Suppressor macrophage (primary cell): ENCODE results near the gene TFG.
"Not testable (repeated sequence)": the region's sequence is repeated elsewhere in the genome, so short reads cannot be mapped to it uniquely, and the experiment has no call there.

Experiments used
- DNase-seq, 4 experiments: peaks; one replicate each; pipeline ENCODE4 v3.0.0-alpha.2; 2020 to 2022
- total RNA-seq, 17 experiments: gene quantifications; one replicate each; lab custom pipeline; 2026; ENCODE audit warnings: mixed read lengths in 6 of 17, inconsistent platforms in 3 of 17; lab: John Stamatoyannopoulos, UW

Gene TFG
- 59.9 to 150 (median 84.1) reads per million in 17 experiments for total RNA-seq

- peak; percentile 100 for DNase-seq
Measured at GRCh38 chr3:100708989-100709841, at the start of gene TFG. Gene TFG (plus strand): TSS chr3:100709494. CDS start chr3:100713686, 4,192 bp downstream.

DNA sequence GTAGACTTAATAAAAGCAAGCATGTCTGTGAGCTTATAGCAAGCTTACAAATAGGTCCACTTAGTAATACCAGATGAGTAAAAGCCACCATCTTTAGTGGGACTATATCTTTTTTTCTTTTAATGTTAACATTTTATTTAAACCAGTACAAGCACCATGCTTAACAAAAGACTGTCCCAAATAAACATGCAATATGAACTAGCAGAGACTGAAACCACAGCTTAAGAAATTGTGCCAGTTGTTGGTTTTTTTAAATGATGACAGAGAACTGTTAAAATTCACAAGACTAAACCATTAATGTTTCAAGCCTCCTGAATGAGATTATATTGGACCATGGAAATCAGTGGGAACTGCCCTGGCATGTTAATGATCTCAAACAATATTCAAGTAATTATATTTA lies 48.0 kb upstream of the TFG start:
- not testable (repeated sequence) for DNase-seq

GRCh38 chr3:100662113-100662823 lies 47.0 kb upstream of the TFG start:
- no peak for DNase-seq

- DNase-seq: no peak
Measured at GRCh38 chr3:100665230-100665629, 44.1 kb upstream of the TFG start.

DNA sequence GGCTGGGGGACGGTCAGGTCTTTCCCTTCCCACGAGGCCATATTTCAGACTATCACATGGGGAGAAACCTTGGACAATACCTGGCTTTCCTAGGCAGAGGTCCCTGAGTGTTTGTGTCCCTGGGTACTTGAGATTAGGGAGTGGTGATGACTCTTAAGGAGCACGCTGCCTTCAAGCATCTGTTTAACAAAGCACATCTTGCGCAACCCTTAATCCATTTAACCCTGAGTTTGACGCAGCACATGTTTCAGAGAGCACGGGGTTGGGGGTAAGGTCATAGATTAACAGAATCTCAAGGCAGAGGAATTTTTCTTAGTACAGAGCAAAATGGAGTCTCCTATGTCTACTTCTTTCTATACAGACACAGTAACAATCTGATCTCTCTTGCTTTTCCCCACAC lies 42.6 kb upstream of the TFG start:
- not testable (repeated sequence) for DNase-seq

DNA sequence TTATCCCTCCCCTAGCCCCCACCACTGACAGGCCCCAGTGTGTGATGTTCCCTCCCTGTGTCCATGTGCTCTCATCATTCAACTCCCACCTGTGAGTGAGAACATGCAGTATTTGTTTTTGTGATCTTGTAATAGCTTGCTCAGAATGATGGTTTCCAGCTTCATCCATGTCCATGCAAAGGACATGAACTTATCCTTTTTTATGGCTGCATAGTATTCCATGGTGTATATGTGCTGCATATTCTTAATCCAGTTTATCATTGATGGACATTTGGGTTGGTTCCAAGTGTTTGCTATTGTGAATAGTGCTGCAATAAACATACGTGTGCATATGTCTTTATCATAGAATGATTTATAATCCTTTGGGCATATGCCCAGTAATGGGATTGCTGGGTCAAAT lies 42.0 kb upstream of the TFG start:
- DNase-seq: not testable (repeated sequence)

- not testable (repeated sequence) for DNase-seq
Measured at GRCh38 chr3:100670995-100671394, 38.3 kb upstream of the TFG start.

GRCh38 chr3:100681496-100681895 lies 27.8 kb upstream of the TFG start:
- no peak for DNase-seq

- DNase-seq: no peak
Measured at GRCh38 chr3:100682056-100682853, 27.0 kb upstream of the TFG start.

- DNase-seq: no peak
Measured at GRCh38 chr3:100682854-100683760, 26.2 kb upstream of the TFG start.

GRCh38 chr3:100693225-100693624 lies 16.1 kb upstream of the TFG start:
- DNase-seq: no peak

- DNase-seq: no peak
Measured at GRCh38 chr3:100695696-100696095, 13.6 kb upstream of the TFG start.

GRCh38 chr3:100696161-100696560 lies 13.1 kb upstream of the TFG start:
- DNase-seq: no peak

DNA sequence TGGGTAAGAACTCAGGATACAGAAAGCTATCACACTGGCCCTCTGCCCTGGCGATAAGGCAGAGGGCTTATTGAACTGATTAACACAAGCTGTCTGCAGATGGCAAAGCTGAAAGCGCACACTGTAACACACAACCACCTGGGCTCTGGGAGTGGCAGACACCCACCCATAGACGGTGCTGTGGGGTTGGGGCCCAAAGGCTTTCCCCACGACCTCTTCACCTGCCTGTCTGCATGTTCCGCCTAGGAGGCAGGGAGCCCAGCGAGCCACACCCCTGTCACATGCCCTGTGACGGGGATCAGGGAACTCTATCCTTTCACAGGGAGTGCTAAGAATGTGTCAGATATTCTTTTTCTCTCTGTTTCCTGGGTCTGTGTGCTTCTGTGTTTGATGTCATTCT lies 12.1 kb upstream of the TFG start:
- no peak for DNase-seq

GRCh38 chr3:100697723-100698285 lies 11.5 kb upstream of the TFG start:
- DNase-seq: no peak

DNA sequence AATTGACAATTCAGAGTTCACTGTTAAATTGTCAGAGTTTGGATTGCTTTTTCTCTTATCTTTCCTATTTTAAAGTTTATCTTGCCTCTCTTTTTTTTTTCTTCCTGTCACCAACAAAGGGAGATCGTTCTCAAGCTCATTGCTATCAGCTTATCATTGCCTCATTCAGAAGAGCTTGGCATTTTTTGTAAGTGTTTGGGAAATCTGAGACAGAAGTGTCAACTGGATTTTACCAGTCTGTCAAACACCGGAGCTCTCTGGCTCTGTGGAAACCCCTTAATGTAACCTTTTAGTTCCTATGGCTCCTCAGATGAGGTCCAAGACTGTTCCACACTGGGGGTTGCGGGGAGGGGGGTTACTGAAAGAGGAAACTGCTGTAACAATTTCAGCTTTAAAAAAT lies 10.6 kb upstream of the TFG start:
- DNase-seq: no peak

DNA sequence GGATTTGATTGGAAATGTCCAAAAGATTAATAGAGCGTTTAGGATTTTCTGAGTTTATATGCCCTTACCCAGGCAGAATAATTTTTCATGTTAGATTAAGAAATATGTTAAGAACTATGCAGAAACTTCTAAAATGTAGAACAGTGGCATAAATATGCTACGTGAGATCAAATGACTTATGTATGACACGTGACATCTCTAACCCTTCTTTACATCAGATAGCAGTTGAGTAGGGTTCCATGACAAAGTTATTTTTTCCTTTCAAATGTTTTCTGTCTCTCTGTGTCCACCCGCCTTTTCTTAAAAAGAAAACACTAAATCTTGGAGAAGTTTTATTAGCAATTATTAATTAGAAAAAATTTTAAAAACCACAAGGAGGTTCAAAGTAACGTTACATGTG lies 8.6 kb upstream of the TFG start:
- DNase-seq: no peak

DNA sequence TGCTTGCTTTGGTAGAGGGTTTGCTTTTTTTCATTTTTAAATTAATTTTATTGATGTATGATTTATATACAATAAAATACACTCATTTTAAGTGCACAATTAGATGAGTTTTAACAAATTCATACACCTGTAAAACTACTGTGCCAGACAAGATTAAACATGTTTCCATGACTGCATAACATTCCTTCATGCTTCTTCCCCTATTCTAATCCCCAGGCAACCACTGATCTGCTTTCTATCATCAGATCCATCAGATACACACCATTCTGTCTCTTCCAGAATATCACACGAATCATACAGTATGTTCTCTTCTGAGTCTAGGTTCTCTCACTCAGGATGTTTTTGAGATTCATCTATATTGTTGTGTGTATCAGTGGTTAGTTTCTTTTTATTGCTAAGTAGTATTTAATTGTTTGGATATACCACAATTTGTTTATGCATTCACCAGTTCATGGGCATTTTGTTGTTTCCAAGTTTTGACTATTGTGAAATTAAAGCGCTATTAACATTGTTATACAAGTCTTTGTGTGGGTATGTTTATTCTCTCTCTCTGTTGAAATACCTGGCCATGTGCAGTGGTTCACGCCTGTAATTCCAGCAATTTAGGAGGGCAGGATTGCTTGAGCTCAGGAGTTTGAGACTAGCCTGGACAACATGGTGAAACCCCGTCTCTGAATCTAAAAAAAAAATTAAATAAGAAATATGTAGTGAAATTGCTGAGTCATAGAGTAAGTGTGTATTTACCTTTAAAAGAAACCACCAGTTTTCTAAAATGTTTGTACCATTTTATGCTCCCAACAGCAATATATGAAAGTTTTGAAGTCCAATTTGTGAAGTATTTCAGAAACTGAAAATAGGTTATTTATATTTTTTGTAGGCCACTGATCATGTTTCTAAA lies 7.0 kb upstream of the TFG start:
- DNase-seq: no peak

GRCh38 chr3:100702980-100703345 lies 6.3 kb upstream of the TFG start:
- DNase-seq: no peak

DNA sequence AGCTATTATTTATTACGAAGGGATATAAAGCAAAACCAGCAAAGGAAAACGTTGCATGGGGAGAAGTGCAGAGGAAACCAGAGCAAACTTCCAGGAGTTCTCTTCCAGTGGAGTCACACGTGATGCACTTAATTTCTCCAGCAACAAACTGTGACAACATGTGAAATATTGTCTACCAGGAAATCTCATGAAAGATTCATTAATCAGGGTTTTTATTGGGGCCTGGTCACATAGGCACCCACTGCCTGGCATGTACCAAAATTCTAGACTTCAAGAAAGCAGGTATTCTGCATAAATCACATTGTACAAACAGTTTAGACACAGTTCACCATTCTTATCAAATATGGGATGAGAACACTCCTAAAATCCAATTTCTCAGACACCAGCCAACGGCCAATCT lies 5.4 kb upstream of the TFG start:
- DNase-seq: no peak

DNA sequence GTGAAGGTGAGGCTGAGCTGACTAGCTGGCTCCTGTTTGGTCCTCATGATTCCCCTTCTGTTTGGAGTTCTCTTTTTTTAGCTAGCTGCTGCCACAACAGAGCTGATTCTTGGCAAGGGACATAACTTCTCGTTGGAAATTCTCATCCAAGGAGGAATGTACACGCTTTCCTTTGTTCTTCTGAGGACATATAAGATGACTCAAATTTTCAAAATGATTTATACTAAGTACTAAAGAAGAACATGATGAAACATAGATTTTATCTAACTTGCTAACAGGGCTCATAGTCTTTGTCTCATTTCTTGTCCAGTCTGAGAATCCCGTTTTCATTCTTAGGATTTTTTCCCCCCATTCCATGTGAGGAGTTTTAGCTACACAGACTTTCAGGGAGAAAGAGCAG lies 2.9 kb upstream of the TFG start:
- DNase-seq: no peak
